C4-2B (cell line): ENCODE measurements around the gene HMX3.

Experiments
- H3K27ac ChIP-seq: fragments of 450-650 bp; 2 replicates; pipeline ENCODE4 v1.5.1; 2017
- CTCF ChIP-seq: fragments of 450-650 bp; conservative IDR thresholded peaks from 2 replicates; pipeline ENCODE4 v1.5.1; 2017; ENCODE audit warnings: mild to moderate bottlenecking
- ZFX ChIP-seq: fragments of 450-650 bp; IDR thresholded peaks from 2 replicates; pipeline ENCODE4 v1.6.1; 2017

Gene HMX3

GRCh38 chr10:123140983-123141390 lies 5.2 kb downstream of the HMX3 start:
- no peak overlapping the region for H3K27ac ChIP-seq
- no peak for TF ChIP-seq ZFX
- TF ChIP-seq CTCF, result no peak

GRCh38 chr10:123141791-123142700 lies 6.3 kb downstream of the HMX3 start:
- TF ChIP-seq CTCF, result no peak
- no peak for TF ChIP-seq ZFX
- no peak overlapping the region for H3K27ac ChIP-seq

- H3K27ac ChIP-seq, result no peak overlapping the region
- TF ChIP-seq ZFX (no peak), CTCF (no peak)
Observed at GRCh38 chr10:123142701-123143161, 7.0 kb downstream of the HMX3 start.

- no peak overlapping the region for H3K27ac ChIP-seq
- no peak for TF ChIP-seq ZFX
- no peak for TF ChIP-seq CTCF
Observed at GRCh38 chr10:123143162-123143824, 7.5 kb downstream of the HMX3 start.

- TF ChIP-seq ZFX, result no peak
- no peak for TF ChIP-seq CTCF
- no peak overlapping the region for H3K27ac ChIP-seq
Observed at GRCh38 chr10:123143825-123144168, 8.0 kb downstream of the HMX3 start.

GRCh38 chr10:123144697-123145541 lies 9.1 kb downstream of the HMX3 start:
- no peak overlapping the region for H3K27ac ChIP-seq
- TF ChIP-seq ZFX (no peak), CTCF (peak; percentile 54)
